ENCODE results near the gene SLC4A7.
"Not testable (repeated sequence)": the region's sequence is repeated elsewhere in the genome, so short reads cannot be mapped to it uniquely, and the experiment has no call there.

Gene SLC4A7

DNA sequence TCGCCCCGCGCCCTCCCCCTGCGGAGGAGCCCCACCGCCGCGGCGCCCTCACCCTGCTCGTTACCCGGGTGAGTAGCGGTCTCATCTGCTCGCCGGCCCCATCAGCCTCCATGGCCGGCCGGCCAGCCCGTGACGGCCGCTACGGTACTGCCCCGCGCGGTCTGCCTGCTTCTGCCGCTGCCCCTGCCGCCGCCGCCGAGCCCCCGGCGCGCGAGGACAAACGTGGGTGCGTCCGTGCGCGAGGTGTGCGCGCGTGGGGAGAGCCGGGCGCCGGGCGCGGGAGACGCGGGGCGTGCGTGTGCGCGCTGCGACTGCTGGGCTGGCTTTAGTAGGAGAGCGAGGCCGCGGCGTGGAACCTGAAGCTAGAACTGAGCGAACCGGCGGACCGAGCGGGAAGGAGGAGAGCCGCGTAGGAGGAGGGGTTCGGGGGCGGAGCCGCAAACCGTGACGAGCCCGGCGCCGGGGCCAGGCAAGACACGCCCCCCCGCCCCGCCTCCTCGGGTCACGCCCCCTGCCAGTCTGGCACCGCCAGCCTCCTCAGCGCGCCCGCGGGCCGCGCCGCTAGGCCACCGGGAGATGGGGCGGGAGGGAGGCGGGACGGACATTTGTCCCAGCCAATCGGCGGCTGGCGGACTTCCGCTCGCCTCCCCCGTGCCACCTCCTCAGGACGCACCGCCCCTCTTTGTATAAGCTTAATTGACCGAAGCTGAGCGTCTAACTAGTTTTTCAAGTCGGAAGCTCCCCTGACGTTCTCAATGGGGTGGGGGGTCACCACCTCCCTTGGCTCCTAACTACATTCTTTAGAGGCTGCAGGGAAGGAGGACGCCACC, at the start of gene SLC4A7:
TSS of gene SLC4A7 (minus strand) at position 370 of the 830 bp plus-strand sequence. CDS start at position 112, 258 bp downstream.
- peak; percentile 74 for DNase-seq (ENCODE audit: low read depth)
- TF ChIP-seq, protein P1, sequence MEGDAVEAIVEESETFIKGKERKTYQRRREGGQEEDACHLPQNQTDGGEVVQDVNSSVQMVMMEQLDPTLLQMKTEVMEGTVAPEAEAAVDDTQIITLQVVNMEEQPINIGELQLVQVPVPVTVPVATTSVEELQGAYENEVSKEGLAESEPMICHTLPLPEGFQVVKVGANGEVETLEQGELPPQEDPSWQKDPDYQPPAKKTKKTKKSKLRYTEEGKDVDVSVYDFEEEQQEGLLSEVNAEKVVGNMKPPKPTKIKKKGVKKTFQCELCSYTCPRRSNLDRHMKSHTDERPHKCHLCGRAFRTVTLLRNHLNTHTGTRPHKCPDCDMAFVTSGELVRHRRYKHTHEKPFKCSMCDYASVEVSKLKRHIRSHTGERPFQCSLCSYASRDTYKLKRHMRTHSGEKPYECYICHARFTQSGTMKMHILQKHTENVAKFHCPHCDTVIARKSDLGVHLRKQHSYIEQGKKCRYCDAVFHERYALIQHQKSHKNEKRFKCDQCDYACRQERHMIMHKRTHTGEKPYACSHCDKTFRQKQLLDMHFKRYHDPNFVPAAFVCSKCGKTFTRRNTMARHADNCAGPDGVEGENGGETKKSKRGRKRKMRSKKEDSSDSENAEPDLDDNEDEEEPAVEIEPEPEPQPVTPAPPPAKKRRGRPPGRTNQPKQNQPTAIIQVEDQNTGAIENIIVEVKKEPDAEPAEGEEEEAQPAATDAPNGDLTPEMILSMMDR (IDR thresholded peaks at IDR 0.05; ENCODE audit: low read depth, low read length, missing control alignments), result no peak

DNA sequence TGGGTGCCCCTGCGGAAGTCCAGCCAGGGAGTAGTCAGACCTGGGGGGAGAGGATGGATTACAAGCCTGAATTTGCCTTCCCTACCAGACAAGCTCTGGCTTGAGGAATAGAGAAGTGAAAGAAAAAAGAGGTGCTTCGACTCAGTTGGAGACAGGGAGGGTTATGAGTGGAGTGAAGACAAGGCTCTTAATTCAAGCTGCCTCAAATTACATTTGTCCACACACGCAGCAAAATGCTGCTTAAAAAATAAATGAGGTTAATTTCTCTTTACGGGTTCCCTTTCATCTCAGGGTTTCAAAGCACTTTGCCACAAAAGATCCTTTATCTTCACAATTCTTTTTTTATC, 49.0 kb upstream of the SLC4A7 start:
- H3K4me3 ChIP-seq (ENCODE audit: low read depth, low read length), result no peak overlapping the region
- no peak for DNase-seq (ENCODE audit: low read depth)
- TF ChIP-seq, protein P1 (IDR thresholded peaks at IDR 0.05; ENCODE audit: low read depth, low read length, missing control alignments), result no peak

More for the DNA sequence above, at the start of gene SLC4A7:
- H3K4me3 ChIP-seq (ENCODE audit: low read depth, low read length), result peak within 1 kb of the TSS; percentile 93

DNA sequence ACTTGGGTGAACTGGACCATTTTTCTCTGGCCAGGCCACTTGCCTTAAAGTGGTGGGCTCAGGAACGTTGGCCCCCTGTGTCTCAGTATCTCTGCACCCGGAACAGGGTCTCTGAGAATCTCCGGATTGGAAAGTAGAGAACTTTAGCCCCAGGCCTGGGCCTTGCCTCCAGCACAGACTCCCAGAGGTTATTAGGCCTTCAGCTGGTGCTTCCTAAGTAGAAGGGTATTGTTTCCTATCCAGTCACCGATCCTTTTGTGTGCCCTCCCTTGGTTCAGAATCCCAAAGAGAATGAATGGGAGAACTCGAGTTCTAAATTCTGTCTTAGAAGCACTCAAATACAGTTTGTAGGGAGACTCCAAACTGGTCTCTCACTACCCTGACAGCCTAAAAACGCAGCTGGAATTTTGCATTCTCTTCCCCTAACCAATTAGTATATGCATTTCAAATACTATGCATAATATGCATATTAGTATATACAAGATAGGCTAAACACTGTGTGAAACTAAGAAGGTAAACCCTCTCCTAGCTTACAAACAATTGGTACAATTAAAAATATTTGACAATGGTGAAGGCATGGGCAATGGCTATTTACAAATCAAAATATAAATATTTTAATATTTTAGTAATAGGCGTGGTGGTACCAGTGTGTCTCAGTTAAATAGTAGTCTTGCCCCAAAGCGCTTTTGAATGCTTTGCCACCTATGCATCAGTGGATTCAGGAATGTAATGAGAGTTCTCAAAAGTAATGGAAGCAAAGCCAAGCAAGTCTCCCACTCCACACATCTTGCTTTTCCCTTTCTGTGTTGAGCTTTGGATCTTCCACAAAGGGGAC, 48.5 kb upstream of the SLC4A7 start:
- TF ChIP-seq, protein P1 (IDR thresholded peaks at IDR 0.05; ENCODE audit: low read depth, low read length, missing control alignments), result no peak
- no peak overlapping the region for H3K4me3 ChIP-seq (ENCODE audit: low read depth, low read length)
- DNase-seq (ENCODE audit: low read depth), result no peak

DNA sequence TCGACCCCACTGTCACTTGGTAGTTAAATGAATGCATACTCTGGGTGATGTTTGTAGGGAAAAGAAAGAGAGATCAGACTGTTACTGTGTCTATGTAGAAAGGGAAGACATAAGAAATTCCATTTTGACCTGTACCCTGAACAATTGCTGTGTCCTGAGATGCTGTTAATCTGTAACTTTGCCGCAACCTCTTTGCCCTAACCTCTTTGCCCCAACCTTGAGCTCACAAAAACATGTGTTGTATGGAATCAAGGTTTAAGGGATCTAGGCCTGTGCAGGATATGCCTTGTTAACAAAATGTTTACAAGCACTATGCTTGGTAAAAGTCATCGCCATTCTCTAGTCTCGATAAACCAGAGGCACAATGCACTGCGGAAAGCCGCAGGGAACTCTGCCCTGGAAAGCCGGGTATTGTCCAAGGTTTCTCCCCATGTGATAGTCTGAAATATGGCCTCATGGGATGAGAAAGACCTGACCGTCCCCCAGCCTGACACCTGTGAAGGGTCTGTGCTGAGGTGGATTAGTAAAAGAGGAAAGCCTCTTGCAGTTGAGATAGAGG, 47.1 kb upstream of the SLC4A7 start:
- DNase-seq (ENCODE audit: low read depth); H3K4me3 ChIP-seq (ENCODE audit: low read depth, low read length): not testable (repeated sequence)

DNA sequence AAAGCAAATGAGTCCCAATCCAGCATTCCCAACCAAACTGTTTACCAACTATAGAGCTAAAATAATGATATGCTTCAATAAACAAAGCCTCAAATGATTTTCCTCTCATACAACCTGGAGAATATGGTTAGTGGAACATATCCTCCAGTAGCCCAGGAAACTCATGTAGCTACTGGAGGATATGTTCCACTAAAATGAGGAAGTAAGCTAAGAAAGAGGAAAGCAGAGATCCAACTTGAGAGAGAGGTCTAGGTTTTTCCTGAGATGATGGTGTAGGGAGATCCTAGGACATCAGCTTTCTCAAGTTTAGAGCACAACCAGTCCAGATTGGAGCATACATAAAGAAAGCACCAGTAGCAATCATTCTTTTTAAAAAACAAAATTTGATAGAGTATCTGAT, 44.6 kb upstream of the SLC4A7 start:
- H3K4me3 ChIP-seq (ENCODE audit: low read depth, low read length), result no peak overlapping the region
- DNase-seq (ENCODE audit: low read depth), result no peak
- TF ChIP-seq, protein P1 (IDR thresholded peaks at IDR 0.05; ENCODE audit: low read depth, low read length, missing control alignments), result no peak

DNA sequence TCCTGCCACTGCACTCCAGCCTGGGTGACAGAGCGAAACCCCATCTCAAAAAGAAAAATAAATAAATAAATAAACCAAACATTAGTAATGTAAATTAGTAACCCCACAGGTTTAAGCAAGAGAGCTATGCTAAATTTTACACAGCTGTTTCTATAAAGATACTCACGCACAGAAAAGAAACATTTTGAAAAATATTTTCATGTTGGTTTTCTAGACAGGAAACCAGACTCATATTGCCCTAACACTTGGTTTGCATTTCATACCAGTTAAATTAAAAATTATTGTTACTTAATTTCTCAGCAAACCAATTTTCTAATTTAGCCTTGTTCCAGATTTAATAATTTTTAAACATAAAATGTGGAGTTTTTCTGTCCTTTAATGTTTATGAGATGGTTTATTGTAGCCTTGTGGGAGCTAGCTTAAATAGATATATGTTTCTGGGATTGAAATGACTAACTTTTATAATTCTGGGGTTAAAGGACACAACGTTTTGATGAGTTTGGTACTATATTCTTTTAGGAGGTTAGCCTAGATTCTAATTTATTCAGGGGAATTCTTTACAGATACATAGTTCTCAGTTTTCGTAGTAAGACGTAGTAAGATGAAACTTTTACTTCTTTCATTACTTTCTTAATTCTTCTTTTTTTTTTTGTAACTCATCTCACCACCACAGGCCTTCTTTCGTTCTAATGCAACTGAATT, 42.6 kb upstream of the SLC4A7 start:
- no peak for DNase-seq (ENCODE audit: low read depth)
- TF ChIP-seq, protein P1 (IDR thresholded peaks at IDR 0.05; ENCODE audit: low read depth, low read length, missing control alignments), result no peak
- no peak overlapping the region for H3K4me3 ChIP-seq (ENCODE audit: low read depth, low read length)

DNA sequence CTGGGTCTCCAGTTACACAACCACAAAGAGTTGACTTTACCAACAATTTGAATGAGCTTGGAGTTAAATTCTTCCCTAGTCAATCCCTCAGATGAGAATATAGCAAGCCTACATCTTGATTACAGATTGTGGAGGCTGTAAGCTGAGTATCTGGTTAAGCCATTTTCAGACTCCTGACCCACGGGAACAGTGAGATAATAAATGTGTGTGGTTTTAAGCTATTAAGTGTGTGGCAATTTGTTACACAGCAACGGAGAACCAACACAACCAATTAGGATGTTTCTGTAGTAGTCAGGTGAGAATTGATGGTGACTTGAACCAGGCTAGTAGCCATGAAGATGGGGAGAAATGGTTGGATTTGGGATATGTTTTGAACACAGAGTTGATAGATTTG, 37.7 kb upstream of the SLC4A7 start:
- H3K4me3 ChIP-seq (ENCODE audit: low read depth, low read length), result no peak overlapping the region
- no peak for DNase-seq (ENCODE audit: low read depth)
- TF ChIP-seq, protein P1 (IDR thresholded peaks at IDR 0.05; ENCODE audit: low read depth, low read length, missing control alignments), result no peak
